ENCODE results near the gene EFEMP2.

DNA sequence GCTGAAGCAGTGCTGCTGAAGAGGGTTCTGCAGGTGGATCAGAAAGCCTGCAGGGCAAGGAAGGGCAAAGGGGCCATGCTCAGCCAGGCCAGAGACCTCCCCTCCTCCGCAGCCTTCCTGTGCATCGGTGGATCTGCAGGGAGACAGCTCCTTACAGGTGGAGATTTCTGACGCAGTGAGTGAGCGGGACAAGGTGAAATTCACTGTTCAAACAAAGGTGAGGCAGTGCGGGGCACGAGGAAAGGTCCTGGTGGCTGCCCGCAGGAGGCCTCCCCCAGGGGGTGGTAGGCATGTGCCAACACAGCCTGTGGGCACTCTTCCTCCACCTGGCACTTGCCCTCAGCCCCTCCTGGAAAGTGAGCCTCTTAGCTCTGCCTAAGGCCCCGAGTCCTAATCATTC lies 23.2 kb downstream of the EFEMP2 start:
- TF ChIP-seq, protein P1, sequence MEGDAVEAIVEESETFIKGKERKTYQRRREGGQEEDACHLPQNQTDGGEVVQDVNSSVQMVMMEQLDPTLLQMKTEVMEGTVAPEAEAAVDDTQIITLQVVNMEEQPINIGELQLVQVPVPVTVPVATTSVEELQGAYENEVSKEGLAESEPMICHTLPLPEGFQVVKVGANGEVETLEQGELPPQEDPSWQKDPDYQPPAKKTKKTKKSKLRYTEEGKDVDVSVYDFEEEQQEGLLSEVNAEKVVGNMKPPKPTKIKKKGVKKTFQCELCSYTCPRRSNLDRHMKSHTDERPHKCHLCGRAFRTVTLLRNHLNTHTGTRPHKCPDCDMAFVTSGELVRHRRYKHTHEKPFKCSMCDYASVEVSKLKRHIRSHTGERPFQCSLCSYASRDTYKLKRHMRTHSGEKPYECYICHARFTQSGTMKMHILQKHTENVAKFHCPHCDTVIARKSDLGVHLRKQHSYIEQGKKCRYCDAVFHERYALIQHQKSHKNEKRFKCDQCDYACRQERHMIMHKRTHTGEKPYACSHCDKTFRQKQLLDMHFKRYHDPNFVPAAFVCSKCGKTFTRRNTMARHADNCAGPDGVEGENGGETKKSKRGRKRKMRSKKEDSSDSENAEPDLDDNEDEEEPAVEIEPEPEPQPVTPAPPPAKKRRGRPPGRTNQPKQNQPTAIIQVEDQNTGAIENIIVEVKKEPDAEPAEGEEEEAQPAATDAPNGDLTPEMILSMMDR (conservative IDR thresholded peaks at IDR 0.05; ENCODE audit: low read length): no peak
- no peak for TF ChIP-seq EZH2phosphoT487 (IDR thresholded peaks at IDR 0.05; ENCODE audit: borderline replicate concordance)
